ENCODE measurements around the gene NDOR1. TPM values are rescaled to one million over a fixed set of nuclear protein-coding genes. Genes with fewer than 3 reads are reported as not detected.
"Not testable (repeated sequence)": the region's sequence is repeated elsewhere in the genome, so short reads cannot be mapped to it uniquely, and the experiment has no call there.

The NDOR1 gene
- total RNA-seq, 3 donors from 2014 or later: 15.9 to 19.7 (median 19.0) TPM

- peak in 1 of 3 donors; percentile 46 for DNase-seq
- H3K4me3 ChIP-seq; H3K9me3 ChIP-seq; intact Hi-C loops (cut with DNase I, micrococcal nuclease); H3K36me3 ChIP-seq (ENCODE audit: low read depth); ATAC-seq; H3K4me1 ChIP-seq (ENCODE audit: low read depth): not testable (repeated sequence)
- TF ChIP-seq CTCF (IDR thresholded peaks at IDR 0.05): peak; percentile 8
Observed at GRCh38 chr9:137262173-137262908, 56.8 kb downstream of the NDOR1 start.

- H3K4me3 ChIP-seq: no peak overlapping the region
- ATAC-seq (peak; percentile 10), DNase-seq (peak in 1 of 3 donors; percentile 28)
- no peak for TF ChIP-seq CTCF (IDR thresholded peaks at IDR 0.05)
- no peaks in the 10 kb centered on the region for H3K9me3 ChIP-seq
- H3K4me1 ChIP-seq (ENCODE audit: low read depth): peaks cover 6% of the 10 kb centered on the region
- intact Hi-C loops (cut with DNase I, micrococcal nuclease): no loop called here
- peaks cover 3% of the 10 kb centered on the region for H3K36me3 ChIP-seq (ENCODE audit: low read depth)
Observed at GRCh38 chr9:137262909-137263285, 57.4 kb downstream of the NDOR1 start.

- intact Hi-C loops (cut with DNase I, micrococcal nuclease): no loop called here
- Histone ChIP-seq H3K9me3 (no peaks in the 10 kb centered on the region), H3K36me3 (ENCODE audit: low read depth) (peaks cover 3% of the 10 kb centered on the region), H3K4me1 (ENCODE audit: low read depth) (peaks cover 9% of the 10 kb centered on the region), H3K4me3 (no peak overlapping the region)
- no peak for TF ChIP-seq CTCF (IDR thresholded peaks at IDR 0.05)
- DNase-seq (peak in 1 of 3 donors; percentile 22), ATAC-seq (no peak)
Observed at GRCh38 chr9:137263506-137263905, 58.0 kb downstream of the NDOR1 start.

GRCh38 chr9:137264067-137264466 is 58.6 kb downstream of the NDOR1 start:
- intact Hi-C loops (cut with DNase I, micrococcal nuclease): no loop called here
- H3K4me3 ChIP-seq: no peak overlapping the region
- peaks cover 3% of the 10 kb centered on the region for H3K36me3 ChIP-seq (ENCODE audit: low read depth)

GRCh38 chr9:137265496-137266161 is 60.1 kb downstream of the NDOR1 start:
- Histone ChIP-seq H3K4me3 (no peak overlapping the region), H3K36me3 (ENCODE audit: low read depth) (peaks cover 3% of the 10 kb centered on the region), H3K4me1 (ENCODE audit: low read depth) (peaks cover 22% of the 10 kb centered on the region), H3K9me3 (no peaks in the 10 kb centered on the region)
- intact Hi-C loops (cut with DNase I, micrococcal nuclease): no loop called here
- ATAC-seq (no peak), DNase-seq (no peak)
- no peak for TF ChIP-seq CTCF (IDR thresholded peaks at IDR 0.05)

More at GRCh38 chr9:137264067-137264466, 58.6 kb downstream of the NDOR1 start:
- TF ChIP-seq CTCF (IDR thresholded peaks at IDR 0.05): no peak
- ATAC-seq (no peak), DNase-seq (peak in 1 of 3 donors; percentile 24)
- peaks cover 15% of the 10 kb centered on the region for H3K4me1 ChIP-seq (ENCODE audit: low read depth)
- H3K9me3 ChIP-seq: no peaks in the 10 kb centered on the region
